ENCODE measurements around the gene CHRM2.

Gene CHRM2

DNA sequence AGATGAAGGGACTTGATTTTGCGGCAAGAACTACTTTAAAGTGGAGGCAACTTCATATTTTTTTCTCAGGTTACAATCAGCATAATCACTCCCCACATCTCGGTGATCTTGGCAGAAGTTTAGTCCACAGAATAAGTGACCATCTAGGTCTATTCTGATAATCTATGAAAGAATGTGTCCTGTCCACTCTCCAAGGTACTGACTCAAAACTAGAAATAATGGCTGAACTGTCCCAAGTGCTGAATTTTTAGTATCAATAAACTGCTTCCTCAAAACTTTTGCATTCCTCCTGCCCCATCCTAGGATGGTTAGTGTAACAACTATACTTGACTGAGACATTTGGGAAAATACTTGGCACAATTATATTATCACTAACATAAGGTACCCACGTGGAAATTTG is 10.9 kb upstream of the CHRM2 start:
- ATAC-seq (ENCODE audit: low read depth) (no peak), DNase-seq (ENCODE audit: low spot score) (no peak)
- no peak overlapping the region for H3K27ac ChIP-seq (ENCODE audit: poor library complexity, severe bottlenecking)
- H3K36me3 ChIP-seq (ENCODE audit: low read depth) = no peaks in the 10 kb centered on the region
- TF ChIP-seq CTCF (IDR thresholded peaks at IDR 0.05; ENCODE audit: poor library complexity, severe bottlenecking) = no peak
- no peaks in the 10 kb centered on the region for H3K4me1 ChIP-seq (ENCODE audit: insufficient read depth, poor library complexity, severe bottlenecking)
- peaks cover 3% of the 10 kb centered on the region for H3K27me3 ChIP-seq (ENCODE audit: insufficient read depth, poor library complexity, severe bottlenecking)
- H3K4me3 ChIP-seq (ENCODE audit: severe bottlenecking) = no peak overlapping the region
- H3K9me3 ChIP-seq (ENCODE audit: severe bottlenecking) = no peaks in the 10 kb centered on the region

- Histone ChIP-seq H3K4me3 (ENCODE audit: severe bottlenecking) (no peak overlapping the region), H3K27me3 (ENCODE audit: insufficient read depth, poor library complexity, severe bottlenecking) (peaks cover 3% of the 10 kb centered on the region), H3K27ac (ENCODE audit: poor library complexity, severe bottlenecking) (no peak overlapping the region), H3K9me3 (ENCODE audit: severe bottlenecking) (no peaks in the 10 kb centered on the region), H3K36me3 (ENCODE audit: low read depth) (no peaks in the 10 kb centered on the region), H3K4me1 (ENCODE audit: insufficient read depth, poor library complexity, severe bottlenecking) (no peaks in the 10 kb centered on the region)
- no peak for DNase-seq (ENCODE audit: low spot score)
- no peak for ATAC-seq (ENCODE audit: low read depth)
- TF ChIP-seq CTCF (IDR thresholded peaks at IDR 0.05; ENCODE audit: poor library complexity, severe bottlenecking) = no peak
Measured at GRCh38 chr7:136859803-136860202, 8.6 kb upstream of the CHRM2 start.

GRCh38 chr7:136865236-136865635 is 3.2 kb upstream of the CHRM2 start:
- DNase-seq (ENCODE audit: low spot score) = no peak
- H3K4me1 ChIP-seq (ENCODE audit: insufficient read depth, poor library complexity, severe bottlenecking) = no peaks in the 10 kb centered on the region
- peaks cover 32% of the 10 kb centered on the region for H3K27me3 ChIP-seq (ENCODE audit: insufficient read depth, poor library complexity, severe bottlenecking)
- H3K9me3 ChIP-seq (ENCODE audit: severe bottlenecking) = no peaks in the 10 kb centered on the region
- no peak for ATAC-seq (ENCODE audit: low read depth)
- H3K27ac ChIP-seq (ENCODE audit: poor library complexity, severe bottlenecking) = no peak overlapping the region
- TF ChIP-seq CTCF (IDR thresholded peaks at IDR 0.05; ENCODE audit: poor library complexity, severe bottlenecking) = no peak
- no peak overlapping the region for H3K4me3 ChIP-seq (ENCODE audit: severe bottlenecking)
- H3K36me3 ChIP-seq (ENCODE audit: low read depth) = no peaks in the 10 kb centered on the region

GRCh38 chr7:136865777-136866176 is 2.7 kb upstream of the CHRM2 start:
- ATAC-seq (ENCODE audit: low read depth) (no peak), DNase-seq (ENCODE audit: low spot score) (no peak)
- no peaks in the 10 kb centered on the region for H3K4me1 ChIP-seq (ENCODE audit: insufficient read depth, poor library complexity, severe bottlenecking)
- H3K27ac ChIP-seq (ENCODE audit: poor library complexity, severe bottlenecking) = no peak overlapping the region
- H3K27me3 ChIP-seq (ENCODE audit: insufficient read depth, poor library complexity, severe bottlenecking) = peaks cover 38% of the 10 kb centered on the region
- no peaks in the 10 kb centered on the region for H3K36me3 ChIP-seq (ENCODE audit: low read depth)
- no peaks in the 10 kb centered on the region for H3K9me3 ChIP-seq (ENCODE audit: severe bottlenecking)
- no peak for TF ChIP-seq CTCF (IDR thresholded peaks at IDR 0.05; ENCODE audit: poor library complexity, severe bottlenecking)
- no peak overlapping the region for H3K4me3 ChIP-seq (ENCODE audit: severe bottlenecking)

- ATAC-seq (ENCODE audit: low read depth) (no peak), DNase-seq (ENCODE audit: low spot score) (no peak)
- Histone ChIP-seq H3K27me3 (ENCODE audit: insufficient read depth, poor library complexity, severe bottlenecking) (peaks cover 67% of the 10 kb centered on the region), H3K27ac (ENCODE audit: poor library complexity, severe bottlenecking) (no peak overlapping the region), H3K9me3 (ENCODE audit: severe bottlenecking) (no peaks in the 10 kb centered on the region), H3K4me1 (ENCODE audit: insufficient read depth, poor library complexity, severe bottlenecking) (no peaks in the 10 kb centered on the region), H3K4me3 (ENCODE audit: severe bottlenecking) (no peak overlapping the region), H3K36me3 (ENCODE audit: low read depth) (no peaks in the 10 kb centered on the region)
- no peak for TF ChIP-seq CTCF (IDR thresholded peaks at IDR 0.05; ENCODE audit: poor library complexity, severe bottlenecking)
Measured at GRCh38 chr7:136869001-136869961, 829 bp downstream of the CHRM2 start.
